RWPE1 (cell line): ENCODE data around the gene NT5E.

Experiments
- CTCF ChIA-PET: fragments of 350-600 bp; sonication (Branson Sonifier 250); formaldehyde crosslinking; extraction: SDS; loops from one replicate; lab custom pipeline; 2021; lab: Yijun Ruan, JAX
- POLR2A ChIA-PET: fragments of 400-600 bp; formaldehyde crosslinking; extraction: SDS; loops from one replicate; lab custom pipeline; 2020; ENCODE audit warnings: antibody characterized with exemption; ENCODE audit not compliant: low non-redundant PET; lab: Yijun Ruan, JAX
- DNase-seq: peaks from one replicate; pipeline ENCODE4 v3.0.0; 2012; ENCODE audit warnings: low spot score
- H3K27ac ChIP-seq: fragments of 450-650 bp; 2 replicates; pipeline ENCODE4 v1.5.1; 2017
- CTCF ChIP-seq: fragments of 450-650 bp; conservative IDR thresholded peaks from 2 replicates; pipeline ENCODE4 v1.5.1; 2017; ENCODE audit warnings: low read depth, mild to moderate bottlenecking

NT5E gene

GRCh38 chr6:85453490-85453889 is 3.6 kb downstream of the NT5E start:
- CTCF ChIA-PET = interaction anchor here (4.9 kb wide), 1 partner anchor 30 kb away, joined by 39 read pairs; no protein-coding TSS in a partner anchor
- no peak for DNase-seq
- peak overlapping the region; percentile 51 for H3K27ac ChIP-seq
- POLR2A ChIA-PET = no interaction called here
- no peak for TF ChIP-seq CTCF

GRCh38 chr6:85455471-85456026 is 5.7 kb downstream of the NT5E start:
- TF ChIP-seq CTCF = no peak
- POLR2A ChIA-PET = no interaction called here
- no peak overlapping the region for H3K27ac ChIP-seq
- CTCF ChIA-PET = interaction anchor here (0.6 to 1.3 kb wide), 2 partner anchors 101 to 132 kb away, joined by 3 read pairs; no protein-coding TSS in a partner anchor
- no peak for DNase-seq

- CTCF ChIA-PET = no interaction called here
Observed at GRCh38 chr6:85456782-85457181, 6.9 kb downstream of the NT5E start.

GRCh38 chr6:85458184-85458583 is 8.3 kb downstream of the NT5E start:
- H3K27ac ChIP-seq = peak overlapping the region; percentile 74; the same call in 1 of the 2 replicates
- CTCF ChIA-PET = no interaction called here
- POLR2A ChIA-PET = no interaction called here

More at GRCh38 chr6:85456782-85457181, 6.9 kb downstream of the NT5E start:
- H3K27ac ChIP-seq = peak overlapping the region; percentile 51
- no peak for DNase-seq
- POLR2A ChIA-PET = no interaction called here
- no peak for TF ChIP-seq CTCF

GRCh38 chr6:85458782-85459181 is 8.9 kb downstream of the NT5E start:
- H3K27ac ChIP-seq = peak overlapping the region; percentile 74
- no peak for TF ChIP-seq CTCF
- DNase-seq = no peak
- POLR2A ChIA-PET = no interaction called here
- CTCF ChIA-PET = interaction anchor here (1.0 kb wide), 1 partner anchor 24 kb away, joined by 3 read pairs; no protein-coding TSS in a partner anchor

More at GRCh38 chr6:85458184-85458583, 8.3 kb downstream of the NT5E start:
- no peak for DNase-seq
- TF ChIP-seq CTCF = no peak

- peak overlapping the region; percentile 74 for H3K27ac ChIP-seq
- no peak for TF ChIP-seq CTCF
- DNase-seq = peak; percentile 32
- ChIA-PET CTCF (interaction anchor here (1.0 kb wide), 1 partner anchor 23 kb away, joined by 3 read pairs; no protein-coding TSS in a partner anchor), POLR2A (no interaction called here)
Observed at GRCh38 chr6:85459224-85459901, 9.5 kb downstream of the NT5E start.
